Frontal cortex (tissue), 4 donors: ENCODE results near the gene NEK4. TPM values are rescaled to one million over a fixed set of nuclear protein-coding genes. Genes with fewer than 3 reads are reported as not detected.

Source experiments
- DNase-seq, 2 donors: peaks; one replicate each; pipeline ENCODE4 v3.0.0; 2012; ENCODE audit warnings: low spot score in 2 of 2
- FAIRE-seq: peaks from 2 replicates; lab custom pipeline; 2012; peaks lifted over from hg19 to GRCh38; lab: Jason Lieb, UNC
- total RNA-seq: library from RNA; depleted of rRNA; stranded (reverse); fragments of >200 nt; gene quantifications from one replicate; pipeline ENCODE4 v1.2.3, GENCODE V29; 2014
- donor health status: control.
- donor health status: control.
- donor health status: control.

The NEK4 gene
- total RNA-seq, 1 donor from 2014 or later = 53.4 TPM

- DNase-seq (no peak), FAIRE-seq (no peak)
Observed at GRCh38 chr3:52793702-52794611, 23.2 kb upstream of the NEK4 start.

- FAIRE-seq = no peak
- DNase-seq = no peak
Observed at GRCh38 chr3:52792961-52793695, 22.4 kb upstream of the NEK4 start.

DNA sequence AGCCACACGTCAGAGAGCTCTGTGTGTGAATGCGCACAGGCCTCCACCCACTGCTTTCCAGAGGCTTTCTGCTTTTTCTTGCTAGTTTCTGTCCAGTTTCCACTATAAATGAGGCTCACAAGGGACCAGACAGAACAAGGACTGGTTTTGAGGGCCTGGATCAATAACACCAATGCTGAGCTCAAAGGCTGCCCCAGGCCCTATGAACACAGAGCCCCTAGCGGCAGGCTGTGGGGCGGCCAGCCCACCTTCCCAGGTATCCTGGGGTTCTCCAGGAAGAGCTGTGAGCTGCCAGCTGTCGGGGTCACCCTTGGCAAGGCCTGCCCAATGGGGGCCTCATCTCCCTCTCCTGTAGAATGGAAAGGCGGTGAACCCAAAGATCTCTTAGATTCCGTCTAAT lies 21.7 kb upstream of the NEK4 start:
- FAIRE-seq = no peak
- DNase-seq = no peak

GRCh38 chr3:52791928-52792327 lies 21.2 kb upstream of the NEK4 start:
- FAIRE-seq (no peak), DNase-seq (no peak)

- DNase-seq = no peak
- no peak for FAIRE-seq
Observed at GRCh38 chr3:52791366-52791765, 20.6 kb upstream of the NEK4 start.

- DNase-seq (no peak), FAIRE-seq (no peak)
Observed at GRCh38 chr3:52790741-52791140, 20.0 kb upstream of the NEK4 start.

- FAIRE-seq (no peak), DNase-seq (no peak)
Observed at GRCh38 chr3:52790337-52790736, 19.6 kb upstream of the NEK4 start.

- DNase-seq (no peak), FAIRE-seq (no peak)
Observed at GRCh38 chr3:52789746-52790040, 19.0 kb upstream of the NEK4 start.

GRCh38 chr3:52788890-52789745 lies 18.4 kb upstream of the NEK4 start:
- no peak for DNase-seq
- FAIRE-seq = no peak

GRCh38 chr3:52787672-52788625 lies 17.2 kb upstream of the NEK4 start:
- DNase-seq = no peak
- no peak for FAIRE-seq

DNA sequence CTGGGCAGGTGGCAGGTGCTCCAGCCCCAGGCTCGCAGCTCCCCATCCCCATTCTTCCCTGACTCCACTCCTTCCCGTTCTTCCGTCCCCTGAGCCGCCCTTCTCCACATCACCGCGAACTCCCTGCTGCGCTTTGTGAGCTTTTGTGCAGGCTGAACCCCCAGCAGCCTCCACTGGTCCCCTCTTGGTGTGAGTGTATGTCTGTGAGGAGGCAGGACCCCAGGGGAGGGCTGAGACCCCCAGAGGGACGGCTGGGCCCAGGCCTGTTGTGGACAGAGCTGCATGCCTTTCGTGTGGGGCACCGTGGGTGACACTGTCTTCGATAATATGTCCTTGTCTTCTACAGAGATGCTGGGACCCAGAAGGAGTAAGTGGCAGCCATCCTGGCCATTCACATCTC lies 16.5 kb upstream of the NEK4 start:
- no peak for FAIRE-seq

DNA sequence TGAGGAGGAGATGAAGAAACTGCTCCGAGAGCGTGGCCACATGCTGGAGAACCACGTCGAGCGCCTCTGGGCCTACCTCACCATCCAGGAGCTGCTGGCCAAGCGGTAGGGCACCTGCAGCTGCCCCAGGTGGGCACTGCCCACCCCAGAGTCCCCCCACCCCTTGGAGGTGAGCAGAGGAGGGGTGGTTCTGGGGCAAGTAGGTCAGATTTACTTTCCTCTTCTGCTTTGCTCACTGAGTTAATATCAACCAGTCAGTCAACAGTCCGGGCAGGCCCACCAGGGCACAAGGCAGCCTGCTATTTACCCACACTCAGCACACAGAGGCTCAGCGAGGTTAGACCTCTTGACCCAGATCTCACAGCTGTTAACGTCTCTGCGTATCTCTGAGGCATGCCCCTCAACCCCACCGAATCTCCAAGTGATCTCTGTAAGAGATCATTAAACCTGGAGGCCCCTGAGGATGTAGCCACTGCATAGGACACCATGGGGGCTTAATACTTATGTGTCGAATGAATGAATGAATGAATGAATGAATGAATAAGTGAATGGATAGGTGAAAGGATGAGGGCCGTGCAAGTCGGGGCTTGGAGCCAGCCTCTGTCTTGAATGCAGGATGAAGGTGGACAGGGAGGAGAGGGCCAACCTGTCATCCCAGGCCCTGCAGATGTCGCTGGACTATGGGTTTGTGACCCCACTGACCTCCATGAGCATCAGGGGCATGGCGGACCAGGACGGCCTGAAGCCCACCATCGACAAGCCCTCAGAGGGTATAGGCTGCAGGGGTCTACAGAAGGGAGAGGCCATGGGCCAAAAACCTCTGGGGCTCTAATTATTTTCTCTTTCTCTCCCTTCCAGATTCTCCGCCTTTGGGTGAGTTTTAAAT lies 15.8 kb upstream of the NEK4 start:
- FAIRE-seq (no peak), DNase-seq (no peak)

More for the DNA sequence above, 16.5 kb upstream of the NEK4 start:
- no peak for DNase-seq

- FAIRE-seq = no peak
- DNase-seq = no peak
Observed at GRCh38 chr3:52784931-52785590, 14.3 kb upstream of the NEK4 start.

GRCh38 chr3:52784021-52784621 lies 13.4 kb upstream of the NEK4 start:
- FAIRE-seq (no peak), DNase-seq (no peak)

GRCh38 chr3:52783211-52783555 lies 12.4 kb upstream of the NEK4 start:
- FAIRE-seq (no peak), DNase-seq (no peak)

DNA sequence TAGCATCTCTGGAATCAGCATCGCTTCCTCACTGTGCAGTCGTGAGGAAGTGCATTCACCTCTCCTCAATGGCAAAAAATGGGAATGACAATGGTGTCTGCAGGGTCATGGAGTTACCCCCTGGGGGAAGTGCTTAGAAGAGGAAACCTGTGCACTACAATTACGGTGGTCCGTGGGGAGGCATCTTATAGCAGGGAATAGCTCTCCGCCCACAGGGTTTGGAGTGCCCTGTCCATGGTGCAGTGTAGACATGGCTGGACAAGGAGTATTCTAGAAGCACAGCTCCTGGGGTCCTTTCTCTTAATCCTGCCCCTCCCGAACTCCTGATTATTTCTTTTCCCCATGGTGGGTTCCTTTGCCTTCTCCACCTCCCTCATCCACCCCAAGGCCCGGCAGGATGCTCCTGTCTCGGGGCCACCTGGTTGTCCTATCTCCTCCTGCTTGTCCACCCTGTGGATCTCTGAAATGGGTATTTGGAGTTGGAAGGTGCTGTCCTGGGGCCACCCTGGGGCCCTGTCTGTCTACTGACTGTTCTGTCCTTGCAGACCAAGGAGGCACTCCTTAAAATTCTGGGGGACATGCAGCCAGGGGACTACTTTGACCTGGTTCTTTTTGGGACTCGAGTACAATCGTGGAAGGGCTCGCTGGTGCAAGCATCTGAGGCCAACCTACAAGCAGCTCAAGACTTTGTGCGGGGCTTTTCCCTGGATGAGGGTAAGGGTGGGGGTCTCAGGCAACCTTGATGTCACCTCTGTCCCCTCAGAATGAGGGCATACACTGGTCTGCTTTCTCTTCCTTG lies 11.9 kb upstream of the NEK4 start:
- no peak for FAIRE-seq
- DNase-seq = no peak

DNA sequence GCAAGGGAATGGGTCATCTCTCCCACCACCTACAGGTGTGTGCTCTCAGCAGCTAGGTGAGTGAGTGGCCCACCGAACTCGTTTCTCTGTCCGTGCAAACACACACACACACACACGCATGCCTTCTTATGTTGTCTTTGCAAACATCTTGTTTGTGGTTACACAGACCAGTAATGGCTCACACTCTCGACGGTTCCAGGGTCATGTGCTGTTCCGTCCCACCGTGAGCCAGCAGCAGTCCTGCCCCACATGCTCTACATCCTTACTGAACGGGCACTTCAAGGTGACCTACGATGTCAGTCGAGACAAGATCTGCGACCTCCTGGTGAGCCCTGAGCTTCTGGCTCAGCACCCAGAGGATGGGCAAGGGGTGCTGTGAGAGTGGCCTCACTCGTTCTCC lies 11.0 kb upstream of the NEK4 start:
- DNase-seq = no peak
- no peak for FAIRE-seq
